Ovary (tissue), 9 donors: ENCODE data around the gene NUDT1. TPM values are rescaled to one million over a fixed set of nuclear protein-coding genes. Genes with fewer than 3 reads are reported as not detected.

Source experiments
- DNase-seq, 5 donors: peaks; one replicate each; pipeline ENCODE4 v3.0.0-alpha.2; 2019 to 2020
- H3K27ac ChIP-seq, 2 donors: fragments of 200-600 bp; one replicate each; pipeline versions ENCODE4 v1.5.1 to v1.8.0; 2019 to 2022
- H3K27me3 ChIP-seq: fragments of 200-600 bp; one replicate; pipeline ENCODE4 v1.8.0; 2022
- H3K36me3 ChIP-seq: fragments of 200-600 bp; sonication (generic); one replicate; pipeline ENCODE4 v1.5.1; 2019
- H3K4me1 ChIP-seq: one replicate; pipeline ENCODE4 v1.8.1; 2013; ENCODE audit warnings: mild to moderate bottlenecking, moderate library complexity; ENCODE audit not compliant: insufficient read depth
- H3K4me3 ChIP-seq: fragments of 200-600 bp; sonication (generic); one replicate; pipeline ENCODE4 v1.5.1; 2017
- H3K9me3 ChIP-seq, 2 donors: fragments of 200-600 bp in 1 of 2; sonication (generic) in 1 of 2; one replicate each; pipeline versions ENCODE4 v1.5.1 to v1.8.1; 2013 to 2019; ENCODE audit warnings: mild to moderate bottlenecking in 1 of 2, moderate library complexity in 1 of 2
- CTCF ChIP-seq, 3 donors: fragments of 450-650 bp in 2 of 3; fragments of 200-600 bp in 1 of 3; IDR thresholded peaks; one replicate each; pipeline versions ENCODE4 v1.5.1 to v1.8.0; 2016 to 2022; ENCODE audit warnings: antibody characterized with exemption in 3 of 3, mild to moderate bottlenecking in 1 of 3
- EP300 ChIP-seq: sonication (generic); formaldehyde crosslinking; IDR thresholded peaks from one replicate; pipeline ENCODE4 v1.6.1; 2017; ENCODE audit warnings: antibody characterized with exemption
- POLR2A ChIP-seq: fragments of 450-650 bp; IDR thresholded peaks from one replicate; pipeline ENCODE4 v1.6.1; 2017; ENCODE audit warnings: antibody characterized with exemption, mild to moderate bottlenecking, moderate library complexity
- WGBS, 3 donors: extraction: QIAGEN DNeasy Blood & Tissue Kit in 1 of 3; methylation state at CpG; one replicate each; pipeline versions ENCODE4 v1.1.5 to v1.1.7; 2013 to 2017; 5-methylcytosine and 5-hydroxymethylcytosine counted together
- intact Hi-C, 4 donors: fragments of 100-400 bp; cut with DNase I; formaldehyde crosslinking; loops; one replicate each; pipeline versions ENCODE4 v1.11.0 to v1.15.1; 2022 to 2023
- polyA plus RNA-seq, 2 donors: library from polyadenylated mRNA; stranded (reverse); fragments of 200-250 nt in 1 of 2; fragments of 350-450 nt in 1 of 2; fragmentation: Illumina TruSeq in 1 of 2; extraction: RNeasy Lipid Tissue Mini Kit (QIAGEN cat#74804) in 1 of 2; gene quantifications; one replicate each; pipeline ENCODE4 v1.2.3, GENCODE V29; 2013 to 2014
- total RNA-seq, 7 donors: library from RNA; depleted of rRNA in 2 of 7; stranded (reverse); fragments of >200 nt in 2 of 7; fragmentation: NEBNext Ultra II Directional in 3 of 7; extraction: Animal tissue kit (Norgen Biotek cat#: 25700) in 3 of 7; gene quantifications; one replicate each; pipeline versions ENCODE4 v1.1.0 to v1.2.4, GENCODE V29; 2016 to 2023
- donor health status: DM: no; HTN: no; CAD: no; lungs with moderate emphysema.
- donor health status: DM: no; HTN: no; CAD: no.
- donor health status: Bipolar disorder and iron deficiency.
- donor health status: DM: yes; HTN: yes; CAD: no.
- donor health status: DM: no; HTN: no; CAD: no.
- donor health status: DM: yes; HTN: yes; CAD: no.

Gene NUDT1
- total and polyA plus RNA-seq, 9 donors: 2.3 to 15.6 (median 9.1) TPM

GRCh38 chr7:2288503-2288902 is 46.5 kb downstream of the NUDT1 start:
- Histone ChIP-seq H3K27ac (no peak overlapping the region), H3K4me3 (no peak overlapping the region), H3K9me3 (no peaks in the 10 kb centered on the region), H3K4me1 (peaks cover 3% of the 10 kb centered on the region), H3K36me3 (no peaks in the 10 kb centered on the region), H3K27me3 (no peaks in the 10 kb centered on the region)
- TF ChIP-seq EP300 (no peak), POLR2A (no peak), CTCF (IDR thresholded peaks at IDR 0.05) (no peak)
- intact Hi-C loops: no loop called here
- DNase-seq: no peak
- 89 to 91% (median 89%) methylated on average over 8 of the region's 8 CpGs for WGBS, 3 donors

GRCh38 chr7:2289111-2289586 is 47.1 kb downstream of the NUDT1 start:
- no peaks in the 10 kb centered on the region for H3K27me3 ChIP-seq
- H3K9me3 ChIP-seq: no peaks in the 10 kb centered on the region
- no peak for TF ChIP-seq CTCF (IDR thresholded peaks at IDR 0.05)
- TF ChIP-seq EP300: no peak
- TF ChIP-seq POLR2A: no peak
- H3K36me3 ChIP-seq: no peaks in the 10 kb centered on the region
- no peak overlapping the region for H3K4me3 ChIP-seq
- WGBS, 3 donors: 15 to 23% (median 17%) methylated on average over 20 of the region's 20 CpGs
- peaks cover 3% of the 10 kb centered on the region for H3K4me1 ChIP-seq
- intact Hi-C loops: no loop called here
- H3K27ac ChIP-seq: no peak overlapping the region
- DNase-seq: no peak

- intact Hi-C loops: no loop called here
- TF ChIP-seq POLR2A: no peak
- TF ChIP-seq EP300: no peak
- TF ChIP-seq CTCF (IDR thresholded peaks at IDR 0.05): no peak
- 56 to 66% (median 63%) methylated on average over 13 of the region's 13 CpGs for WGBS, 3 donors
- no peaks in the 10 kb centered on the region for H3K27me3 ChIP-seq
- H3K4me3 ChIP-seq: no peak overlapping the region
- no peaks in the 10 kb centered on the region for H3K36me3 ChIP-seq
- H3K4me1 ChIP-seq: peaks cover 3% of the 10 kb centered on the region
- DNase-seq: no peak
- H3K9me3 ChIP-seq: no peaks in the 10 kb centered on the region
- H3K27ac ChIP-seq: no peak overlapping the region
These were observed 47.6 kb downstream of the NUDT1 start for GRCh38 chr7:2289621-2290020.

GRCh38 chr7:2290877-2291276 is 48.9 kb downstream of the NUDT1 start:
- H3K9me3 ChIP-seq: no peaks in the 10 kb centered on the region
- no peaks in the 10 kb centered on the region for H3K27me3 ChIP-seq
- intact Hi-C loops: no loop called here
- no peak overlapping the region for H3K27ac ChIP-seq
- DNase-seq: no peak
- no peak overlapping the region for H3K4me3 ChIP-seq
- WGBS, 3 donors: 88 to 95% (median 90%) methylated on average over 6 of the region's 6 CpGs
- H3K4me1 ChIP-seq: peaks cover 3% of the 10 kb centered on the region
- no peaks in the 10 kb centered on the region for H3K36me3 ChIP-seq
- no peak for TF ChIP-seq EP300
- TF ChIP-seq CTCF (IDR thresholded peaks at IDR 0.05): no peak
- TF ChIP-seq POLR2A: no peak
